GM12878 (cell line): ENCODE data around the gene AKR1B1. TPM values are rescaled to one million over a fixed set of nuclear protein-coding genes. Genes with fewer than 3 reads are reported as not detected.

Source experiments
- ATAC-seq: fragments of 200-7000 bp; cut with Tn5 transposase; 3 replicates; pipeline ENCODE4 v1.9.1; 2020; ENCODE audit warnings: mild to moderate bottlenecking, moderate library complexity
- BruUV-seq: library from RNA; stranded (reverse); fragments of 400-500 nt; replicated peaks from 2 replicates; lab custom pipeline; 2021; lab: Mats Ljungman, UMichigan
- CTCF ChIA-PET: fragments of 300-600 bp; sonication (Branson Sonifier 250); formaldehyde crosslinking; extraction: SDS; loops from one replicate; lab custom pipeline; 2021; ENCODE audit warnings: inconsistent platforms; lab: Yijun Ruan, JAX
- POLR2A ChIA-PET: fragments of 350-600 bp; formaldehyde crosslinking; extraction: SDS; loops from one replicate; lab custom pipeline; 2021; ENCODE audit warnings: inconsistent platforms; lab: Charles Lee
- RAD21 ChIA-PET: fragments of 300-600 bp; sonication (Branson Sonifier 250); formaldehyde crosslinking; loops from one replicate; lab custom pipeline; 2023; ENCODE audit warnings: antibody characterized with exemption; ENCODE audit not compliant: unreplicated experiment; lab: Charles Lee
- SMC1A ChIA-PET: fragments of 300-600 bp; sonication (Branson Sonifier 250); formaldehyde crosslinking; loops from one replicate; lab custom pipeline; 2023; ENCODE audit not compliant: unreplicated experiment, uncharacterized antibody; lab: Charles Lee
- DNase-seq: peaks from one replicate; pipeline ENCODE4 v3.0.0-alpha.2; 2011; ENCODE audit warnings: low read depth, low spot score
- FAIRE-seq: peaks from 3 replicates; lab custom pipeline; 2011; peaks lifted over from hg19 to GRCh38; lab: Jason Lieb, UNC
- H2AFZ ChIP-seq: 2 replicates; pipeline ENCODE4 v1.6.0; 2011; ENCODE audit warnings: low read depth, low read length, control low read depth; ENCODE audit not compliant: control insufficient read depth
- H3K27ac ChIP-seq: 2 replicates; pipeline ENCODE4 v1.5.1; 2011; ENCODE audit warnings: control low read depth; ENCODE audit not compliant: control insufficient read depth, insufficient read depth
- H3K27me3 ChIP-seq, 2 experiments: replicated peaks in 1 of 2; 2 replicates each; pipeline versions ENCODE4 v1.6.0 to v1.6.1; 2011; ENCODE audit warnings: low read length in 1 of 2; ENCODE audit not compliant: control insufficient read depth in 2 of 2, insufficient read depth in 2 of 2
- H3K36me3 ChIP-seq, 2 experiments: 2 replicates each; pipeline ENCODE4 v1.5.1; 2011; ENCODE audit warnings: low read length in 1 of 2; ENCODE audit not compliant: control insufficient read depth in 2 of 2, insufficient read depth in 2 of 2
- H3K4me1 ChIP-seq: 2 replicates; pipeline ENCODE4 v1.6.1; 2011; ENCODE audit warnings: mild to moderate bottlenecking, low read length, moderate library complexity, mixed read lengths; ENCODE audit not compliant: control insufficient read depth, insufficient read depth
- H3K4me2 ChIP-seq: 2 replicates; pipeline ENCODE4 v1.6.0; 2011; ENCODE audit warnings: control low read depth; ENCODE audit not compliant: control insufficient read depth, insufficient read depth
- H3K4me3 ChIP-seq: fragments of 200-600 bp; sonication (generic); 2 replicates; pipeline ENCODE4 v1.5.1; 2016
- H3K79me2 ChIP-seq: 2 replicates; pipeline ENCODE4 v1.6.0; 2011; ENCODE audit warnings: low read length; ENCODE audit not compliant: control insufficient read depth, insufficient read depth
- H3K9ac ChIP-seq: 2 replicates; pipeline ENCODE4 v1.8.0; 2011; ENCODE audit warnings: low read length, control low read depth, mixed read lengths; ENCODE audit not compliant: control insufficient read depth, insufficient read depth
- H3K9me3 ChIP-seq: replicated peaks from 3 replicates; pipeline ENCODE4 v1.5.1; 2011; ENCODE audit warnings: mild to moderate bottlenecking, low read length; ENCODE audit not compliant: control insufficient read depth, insufficient read depth
- H4K20me1 ChIP-seq: 2 replicates; pipeline ENCODE4 v1.6.0; 2011; ENCODE audit not compliant: control insufficient read depth, insufficient read depth
- CBFB ChIP-seq: IDR thresholded peaks from 2 replicates; pipeline ENCODE4 v1.6.1; 2016; ENCODE audit warnings: antibody characterized with exemption, low read depth
- CREB1 ChIP-seq: IDR thresholded peaks from 2 replicates; pipeline ENCODE4 v1.6.1; 2012; ENCODE audit warnings: low read depth, mild to moderate bottlenecking, inconsistent platforms
- E2F8 ChIP-seq: fragments of 450-650 bp; IDR thresholded peaks from 2 replicates; pipeline ENCODE4 v1.6.1; 2018; ENCODE audit warnings: mild to moderate bottlenecking, low read depth, moderate library complexity; ENCODE audit not compliant: partially characterized antibody
- EZH2 ChIP-seq: IDR thresholded peaks from 2 replicates; pipeline ENCODE4 v1.6.1; 2012; ENCODE audit warnings: low read depth, mild to moderate bottlenecking, control low read depth, inconsistent platforms, low read length, borderline replicate concordance; ENCODE audit not compliant: control insufficient read depth
- HDGF ChIP-seq: fragments of 450-650 bp; IDR thresholded peaks from 2 replicates; pipeline ENCODE4 v1.6.1; 2016; ENCODE audit warnings: antibody characterized with exemption
- MTA2 ChIP-seq: fragments of 450-650 bp; IDR thresholded peaks from 2 replicates; pipeline ENCODE4 v1.6.1; 2016; ENCODE audit warnings: low read depth, mild to moderate bottlenecking, moderate library complexity
- MXI1 ChIP-seq: fragments of 150-350 bp; IDR thresholded peaks from 2 replicates; pipeline ENCODE4 v1.6.1; 2011; ENCODE audit warnings: low read depth, mild to moderate bottlenecking, inconsistent platforms, low read length, improper control_type of control experiment
- NBN ChIP-seq: fragments of 450-650 bp; IDR thresholded peaks from 2 replicates; pipeline ENCODE4 v1.6.1; 2016
- NR2F1 ChIP-seq: fragments of 450-650 bp; conservative IDR thresholded peaks from 2 replicates; pipeline ENCODE4 v1.6.1; 2017; ENCODE audit warnings: mild to moderate bottlenecking
- PAX8 ChIP-seq: fragments of 450-650 bp; IDR thresholded peaks from 2 replicates; pipeline ENCODE4 v1.6.1; 2017; ENCODE audit warnings: mild to moderate bottlenecking, moderate library complexity
- RCOR1 ChIP-seq: conservative IDR thresholded peaks from 2 replicates; pipeline ENCODE4 v1.6.1; 2012; ENCODE audit warnings: low read depth, low read length, improper control_type of control experiment
- SRF ChIP-seq, 2 experiments: IDR thresholded peaks; 2 replicates each; pipeline ENCODE4 v1.6.1; 2011; ENCODE audit warnings: low read depth in 2 of 2, low read length in 2 of 2, mild to moderate bottlenecking in 1 of 2, moderate library complexity in 1 of 2
- TARDBP ChIP-seq: IDR thresholded peaks from 2 replicates; pipeline ENCODE4 v1.6.1; 2016; ENCODE audit warnings: borderline replicate concordance
- ZBTB11 ChIP-seq: fragments of 450-650 bp; formaldehyde crosslinking; IDR thresholded peaks from 2 replicates; pipeline ENCODE4 v1.5.0; 2022; ENCODE audit warnings: mild to moderate bottlenecking, missing genetic modification characterization
- WGBS: methylation state at CpG from one replicate; pipeline ENCODE4 v1.1.6; 2016; ENCODE audit warnings: low lambda C conversion rate; ENCODE audit not compliant: insufficient replicate concordance, insufficient coverage; ENCODE audit errors: missing lambda C conversion rate; 5-methylcytosine and 5-hydroxymethylcytosine counted together
- in situ Hi-C: fragments of 300-500 bp; cut with MboI; formaldehyde crosslinking; loops from 9 replicates; pipeline ENCODE4 v1.14.3; 2018; ENCODE audit warnings: mixed read lengths
- intact Hi-C: fragments of 100-400 bp; cut with micrococcal nuclease; formaldehyde crosslinking; loops from one replicate; pipeline ENCODE4 v1.14.2; 2022; ENCODE audit not compliant: unreplicated experiment
- polyA plus RNA-seq, 11 experiments: library from polyadenylated mRNA; depleted of rRNA in 4 of 11; unstranded in 6 of 11; stranded (reverse) in 5 of 11; fragments of >200 nt; fragmentation: Nextera tagmentation in 4 of 11; fragmentation: Illumina TruSeq in 1 of 11; extraction: Ambion mirVana in 4 of 11; extraction: Trizol in 1 of 11; gene quantifications; 1 replicate in 1 of 11; 2 replicates in 10 of 11; pipeline versions ENCODE4 v1.2.1 to v1.2.3, GENCODE V29; 2011 to 2016; ENCODE audit warnings: inconsistent platforms in 2 of 11, missing spikeins in 2 of 11, low read depth in 1 of 11
- total RNA-seq, 4 experiments: library from RNA; depleted of rRNA in 3 of 4; stranded (reverse); fragments of >200 nt in 3 of 4; fragmentation: Illumina TruSeq in 1 of 4; extraction: Trizol in 1 of 4; gene quantifications; 2 replicates each; pipeline versions ENCODE4 v1.2.1 to v1.2.3, GENCODE V29; 2013 to 2021
- TF ChIP-seq, protein P1 (sequence below): fragments of 450-650 bp; IDR thresholded peaks from 2 replicates; pipeline ENCODE4 v1.6.1; 2017; ENCODE audit warnings: antibody characterized with exemption, mild to moderate bottlenecking, moderate library complexity

AKR1B1 gene
- total and polyA plus RNA-seq, 10 of the 15 experiments (the other 5 are each of a cell fraction or from before 2014, with no cell fraction given) = 40.4 to 252 (median 156) TPM

DNA sequence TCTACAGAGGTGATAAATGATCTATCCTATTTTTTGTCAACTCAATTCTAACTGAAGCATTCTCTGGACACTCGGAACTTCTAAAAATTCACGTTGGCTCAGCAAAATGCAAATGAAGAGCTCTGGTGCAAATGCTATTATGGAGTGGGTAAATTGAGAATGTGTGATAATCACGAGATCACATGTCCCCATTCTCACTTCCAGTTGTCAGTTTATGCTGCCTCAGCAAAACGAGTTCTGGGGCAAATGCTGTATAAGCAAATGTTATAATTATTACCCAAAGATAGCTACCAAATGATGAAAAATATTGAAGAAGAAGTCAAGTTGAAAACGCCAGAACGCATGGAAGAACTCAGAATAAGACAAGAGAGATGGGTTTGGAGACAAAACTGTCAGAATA lies 29.4 kb downstream of the AKR1B1 start:
- no peak overlapping the region for H3K27ac ChIP-seq
- POLR2A ChIA-PET = no interaction called here
- no peak overlapping the region for H3K9ac ChIP-seq
- no peak for FAIRE-seq
- DNase-seq = no peak
- H3K27me3 ChIP-seq = no peaks in the 10 kb centered on the region
- SMC1A ChIA-PET = interaction anchor here (0.8 to 5.4 kb wide), 7 partner anchors 9 to 516 kb away, joined by 3 to 75 read pairs (median 3); no protein-coding TSS in a partner anchor
- H3K9me3 ChIP-seq = no peaks in the 10 kb centered on the region
- RAD21 ChIA-PET = interaction anchor here (1.1 to 1.5 kb wide), 3 partner anchors 53 to 178 kb away, joined by 3 to 4 read pairs (median 3); no protein-coding TSS in a partner anchor
- 15% methylated on average over 6 of the region's 6 CpGs for WGBS
- H3K36me3 ChIP-seq = no peaks in the 10 kb centered on the region
- H4K20me1 ChIP-seq = no peaks in the 10 kb centered on the region
- H3K4me3 ChIP-seq = no peak overlapping the region
- ATAC-seq = no peak
- in situ Hi-C loops = no loop called here
- no TSS peak for BruUV-seq
- no peaks in the 10 kb centered on the region for H3K79me2 ChIP-seq
- peaks cover 5% of the 10 kb centered on the region for H3K4me1 ChIP-seq
- intact Hi-C loops = no loop called here
- H2AFZ ChIP-seq = no peak overlapping the region
- CTCF ChIA-PET = interaction anchor here (0.8 to 4.1 kb wide), 9 partner anchors 9 to 322 kb away, joined by 3 to 20 read pairs (median 4); partner anchors contain the start of gene AKR1B15
- H3K4me2 ChIP-seq = no peak overlapping the region
- no peak for TF ChIP-seq NBN
- TF ChIP-seq HDGF = no peak
- no peak for TF ChIP-seq PAX8
- no peak for TF ChIP-seq TARDBP
- TF ChIP-seq CREB1 = no peak
- TF ChIP-seq RCOR1 = no peak
- no peak for TF ChIP-seq CBFB
- TF ChIP-seq E2F8 = no peak
- no peak for TF ChIP-seq EZH2
- TF ChIP-seq NR2F1 = no peak
- TF ChIP-seq, protein P1, sequence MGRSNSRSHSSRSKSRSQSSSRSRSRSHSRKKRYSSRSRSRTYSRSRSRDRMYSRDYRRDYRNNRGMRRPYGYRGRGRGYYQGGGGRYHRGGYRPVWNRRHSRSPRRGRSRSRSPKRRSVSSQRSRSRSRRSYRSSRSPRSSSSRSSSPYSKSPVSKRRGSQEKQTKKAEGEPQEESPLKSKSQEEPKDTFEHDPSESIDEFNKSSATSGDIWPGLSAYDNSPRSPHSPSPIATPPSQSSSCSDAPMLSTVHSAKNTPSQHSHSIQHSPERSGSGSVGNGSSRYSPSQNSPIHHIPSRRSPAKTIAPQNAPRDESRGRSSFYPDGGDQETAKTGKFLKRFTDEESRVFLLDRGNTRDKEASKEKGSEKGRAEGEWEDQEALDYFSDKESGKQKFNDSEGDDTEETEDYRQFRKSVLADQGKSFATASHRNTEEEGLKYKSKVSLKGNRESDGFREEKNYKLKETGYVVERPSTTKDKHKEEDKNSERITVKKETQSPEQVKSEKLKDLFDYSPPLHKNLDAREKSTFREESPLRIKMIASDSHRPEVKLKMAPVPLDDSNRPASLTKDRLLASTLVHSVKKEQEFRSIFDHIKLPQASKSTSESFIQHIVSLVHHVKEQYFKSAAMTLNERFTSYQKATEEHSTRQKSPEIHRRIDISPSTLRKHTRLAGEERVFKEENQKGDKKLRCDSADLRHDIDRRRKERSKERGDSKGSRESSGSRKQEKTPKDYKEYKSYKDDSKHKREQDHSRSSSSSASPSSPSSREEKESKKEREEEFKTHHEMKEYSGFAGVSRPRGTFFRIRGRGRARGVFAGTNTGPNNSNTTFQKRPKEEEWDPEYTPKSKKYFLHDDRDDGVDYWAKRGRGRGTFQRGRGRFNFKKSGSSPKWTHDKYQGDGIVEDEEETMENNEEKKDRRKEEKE = no peak
- no peak for TF ChIP-seq SRF (IDR thresholded peaks at IDR 0.05; ENCODE audit: low read depth in 2 of 2, low read length in 2 of 2)
- TF ChIP-seq MTA2 = no peak
- TF ChIP-seq MXI1 = no peak
- TF ChIP-seq ZBTB11 (CRISPR knock-in tag) = no peak
